HUES64 (cell line): ENCODE data around the gene KRT3.

ENCODE experiments used
- H3K27ac ChIP-seq: 2 replicates; pipeline ENCODE4 v1.7.0; 2013; ENCODE audit warnings: low read depth, low read length, inconsistent platforms
- H3K27me3 ChIP-seq: 2 replicates; pipeline ENCODE4 v1.6.1; 2013; ENCODE audit warnings: mild to moderate bottlenecking, low read length; ENCODE audit not compliant: insufficient read depth
- H3K36me3 ChIP-seq: 2 replicates; pipeline ENCODE4 v1.6.1; 2013; ENCODE audit warnings: mild to moderate bottlenecking, low read length; ENCODE audit not compliant: insufficient read depth
- H3K4me1 ChIP-seq: 2 replicates; pipeline ENCODE4 v1.6.1; 2013; ENCODE audit warnings: mild to moderate bottlenecking, low read length, moderate library complexity; ENCODE audit not compliant: insufficient read depth
- H3K4me3 ChIP-seq: 2 replicates; pipeline ENCODE4 v1.5.1; 2013; ENCODE audit warnings: mild to moderate bottlenecking, low read length, moderate library complexity
- H3K9ac ChIP-seq: 2 replicates; pipeline ENCODE4 v1.6.1; 2013; ENCODE audit warnings: mild to moderate bottlenecking, low read depth, low read length
- H3K9me3 ChIP-seq: 2 replicates; pipeline ENCODE4 v1.6.1; 2013; ENCODE audit warnings: low read depth, low read length; ENCODE audit not compliant: insufficient read depth
- WGBS: fragments of 150-250, 120-280 bp; methylation state at CpG from one replicate; pipeline ENCODE4 v1.1.7; 2013; ENCODE audit warnings: missing lambda C conversion rate; 5-methylcytosine and 5-hydroxymethylcytosine counted together

KRT3 gene

DNA sequence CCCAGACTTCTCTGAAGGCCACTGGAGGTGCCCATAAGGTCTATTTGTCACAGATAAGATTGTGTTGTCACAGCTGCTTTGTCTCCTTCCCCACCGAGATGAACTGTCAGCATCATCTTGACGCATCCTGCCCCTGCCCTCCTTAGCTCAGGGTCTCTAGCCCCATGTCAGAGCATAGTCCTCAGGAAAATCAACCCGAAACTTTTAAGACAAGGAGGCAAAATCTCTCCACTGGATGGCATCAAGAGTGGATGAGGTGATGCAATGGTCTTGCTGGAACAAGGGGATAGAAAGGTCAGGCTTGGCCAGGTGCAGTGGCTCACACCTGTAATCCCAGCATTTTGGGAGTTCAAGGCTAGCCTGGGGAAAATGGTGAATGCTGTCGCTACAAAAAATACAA is 30.0 kb upstream of the KRT3 start:
- 95% methylated on average over 4 of the region's 4 CpGs for WGBS
- H3K4me1 ChIP-seq, result no peaks in the 10 kb centered on the region
- H3K9me3 ChIP-seq, result no peaks in the 10 kb centered on the region
- H3K27me3 ChIP-seq, result no peaks in the 10 kb centered on the region
- no peak overlapping the region for H3K27ac ChIP-seq
- H3K4me3 ChIP-seq, result no peak overlapping the region
- no peak overlapping the region for H3K9ac ChIP-seq
- H3K36me3 ChIP-seq, result no peaks in the 10 kb centered on the region

DNA sequence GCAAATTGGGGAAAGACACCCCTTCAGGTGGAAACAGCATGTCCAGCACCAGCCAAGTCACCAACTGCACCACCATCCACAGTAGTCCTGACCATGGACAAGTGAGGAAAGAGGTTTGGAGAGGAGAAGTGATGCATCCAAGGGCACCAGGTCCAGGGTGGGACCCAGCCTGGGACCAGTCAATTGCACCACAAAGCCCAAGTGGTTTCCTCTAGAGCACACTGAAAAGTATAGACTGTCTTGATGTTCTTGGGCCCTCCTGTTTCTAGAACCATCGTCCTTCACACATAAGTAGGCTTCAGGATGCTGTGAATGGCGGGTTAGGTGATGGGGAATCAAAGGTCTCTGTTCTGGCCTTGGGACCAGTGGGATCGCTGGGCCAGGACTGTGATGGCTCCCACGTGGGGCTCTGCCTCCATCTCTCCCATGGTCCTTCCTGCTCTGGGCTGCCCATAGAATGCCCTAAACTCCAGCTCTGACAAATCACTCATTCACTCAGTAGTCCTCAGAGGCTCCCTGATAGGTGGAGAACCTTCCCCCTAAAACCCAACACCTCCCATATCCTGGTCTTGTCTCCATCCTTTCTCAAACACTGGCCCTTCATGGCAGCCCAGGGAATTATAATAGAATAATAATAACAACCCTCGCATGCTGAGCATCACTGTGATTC is 29.0 kb upstream of the KRT3 start:
- H3K27me3 ChIP-seq, result no peaks in the 10 kb centered on the region
- no peaks in the 10 kb centered on the region for H3K36me3 ChIP-seq
- H3K27ac ChIP-seq, result no peak overlapping the region
- H3K9ac ChIP-seq, result no peak overlapping the region
- H3K4me1 ChIP-seq, result no peaks in the 10 kb centered on the region
- no peak overlapping the region for H3K4me3 ChIP-seq
- no peaks in the 10 kb centered on the region for H3K9me3 ChIP-seq
- 91% methylated on average over 5 of the region's 5 CpGs for WGBS

- no peak overlapping the region for H3K4me3 ChIP-seq
- WGBS, result 92% methylated on average over 15 of the region's 15 CpGs
- no peaks in the 10 kb centered on the region for H3K9me3 ChIP-seq
- no peak overlapping the region for H3K27ac ChIP-seq
- H3K36me3 ChIP-seq, result no peaks in the 10 kb centered on the region
- no peaks in the 10 kb centered on the region for H3K27me3 ChIP-seq
- H3K4me1 ChIP-seq, result no peaks in the 10 kb centered on the region
- no peak overlapping the region for H3K9ac ChIP-seq
These were observed 28.0 kb upstream of the KRT3 start for GRCh38 chr12:52823761-52824450.

GRCh38 chr12:52822771-52823510 is 27.0 kb upstream of the KRT3 start:
- no peaks in the 10 kb centered on the region for H3K36me3 ChIP-seq
- H3K4me3 ChIP-seq, result no peak overlapping the region
- H3K9me3 ChIP-seq, result no peaks in the 10 kb centered on the region
- no peaks in the 10 kb centered on the region for H3K27me3 ChIP-seq
- H3K9ac ChIP-seq, result no peak overlapping the region
- WGBS, result 86% methylated on average over 16 of the region's 16 CpGs
- no peaks in the 10 kb centered on the region for H3K4me1 ChIP-seq
- no peak overlapping the region for H3K27ac ChIP-seq

- Histone ChIP-seq H3K4me1 (no peaks in the 10 kb centered on the region), H3K27me3 (no peaks in the 10 kb centered on the region), H3K36me3 (no peaks in the 10 kb centered on the region), H3K4me3 (no peak overlapping the region), H3K9ac (no peak overlapping the region), H3K9me3 (no peaks in the 10 kb centered on the region), H3K27ac (no peak overlapping the region)
- 93% methylated on average over 10 of the region's 10 CpGs for WGBS
These were observed 26.1 kb upstream of the KRT3 start for GRCh38 chr12:52821826-52822660.

DNA sequence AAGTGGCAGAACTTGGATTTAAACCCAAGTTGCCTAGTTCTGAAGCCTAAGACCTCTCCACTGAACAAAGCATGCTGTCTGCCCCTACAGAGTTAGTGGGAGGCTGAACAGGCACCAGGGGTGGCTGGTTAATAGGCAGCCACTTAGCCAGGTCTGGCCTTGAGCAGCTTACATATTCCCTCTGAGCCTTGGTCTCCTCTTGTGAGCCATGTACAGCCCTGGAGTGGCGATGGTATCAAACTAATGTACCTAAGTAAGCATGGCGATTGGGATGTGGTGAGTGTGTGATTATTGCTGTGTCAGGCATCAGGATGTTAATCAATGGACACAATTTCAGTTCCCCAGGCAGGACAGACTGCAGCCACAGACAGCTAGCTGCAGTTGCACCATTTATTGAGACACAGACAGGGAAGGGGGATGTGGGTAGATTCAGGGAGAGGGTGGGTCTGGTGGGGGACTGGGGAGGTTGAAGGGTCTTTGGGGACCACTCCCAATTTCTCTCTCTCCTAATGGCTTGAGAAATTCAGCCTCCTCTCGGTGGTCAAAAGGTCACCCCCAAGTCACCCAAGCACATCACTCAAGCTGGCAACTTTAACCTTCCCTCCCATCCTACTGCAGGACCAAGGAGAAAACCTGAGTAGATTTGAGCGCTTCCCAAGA is 25.3 kb upstream of the KRT3 start:
- no peaks in the 10 kb centered on the region for H3K9me3 ChIP-seq
- H3K4me1 ChIP-seq, result no peaks in the 10 kb centered on the region
- H3K27ac ChIP-seq, result no peak overlapping the region
- no peaks in the 10 kb centered on the region for H3K27me3 ChIP-seq
- 94% methylated on average over 4 of the region's 4 CpGs for WGBS
- H3K9ac ChIP-seq, result no peak overlapping the region
- H3K4me3 ChIP-seq, result no peak overlapping the region
- H3K36me3 ChIP-seq, result no peaks in the 10 kb centered on the region

DNA sequence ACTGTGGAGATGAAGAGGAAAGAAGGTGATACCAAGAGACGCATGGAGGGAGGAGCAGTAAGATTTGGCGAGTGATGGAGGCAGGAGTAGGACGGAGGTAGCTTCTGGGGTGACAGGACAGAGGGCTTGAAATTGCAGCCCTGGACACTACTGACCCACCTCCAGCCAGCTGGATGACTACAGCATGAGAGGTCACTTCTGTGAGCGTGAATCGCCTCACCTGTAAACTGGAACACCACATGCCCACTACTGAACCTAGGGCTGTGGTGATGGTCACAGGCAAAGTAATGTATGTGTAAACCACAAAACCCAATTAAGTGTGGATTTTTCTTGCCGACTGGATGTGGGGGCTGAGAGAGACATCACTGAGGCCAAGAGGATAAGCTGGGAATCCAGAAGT is 24.6 kb upstream of the KRT3 start:
- WGBS, result 94% methylated on average over 6 of the region's 6 CpGs
- no peaks in the 10 kb centered on the region for H3K36me3 ChIP-seq
- no peaks in the 10 kb centered on the region for H3K4me1 ChIP-seq
- H3K27me3 ChIP-seq, result no peaks in the 10 kb centered on the region
- no peak overlapping the region for H3K4me3 ChIP-seq
- no peak overlapping the region for H3K27ac ChIP-seq
- H3K9me3 ChIP-seq, result no peaks in the 10 kb centered on the region
- no peak overlapping the region for H3K9ac ChIP-seq

DNA sequence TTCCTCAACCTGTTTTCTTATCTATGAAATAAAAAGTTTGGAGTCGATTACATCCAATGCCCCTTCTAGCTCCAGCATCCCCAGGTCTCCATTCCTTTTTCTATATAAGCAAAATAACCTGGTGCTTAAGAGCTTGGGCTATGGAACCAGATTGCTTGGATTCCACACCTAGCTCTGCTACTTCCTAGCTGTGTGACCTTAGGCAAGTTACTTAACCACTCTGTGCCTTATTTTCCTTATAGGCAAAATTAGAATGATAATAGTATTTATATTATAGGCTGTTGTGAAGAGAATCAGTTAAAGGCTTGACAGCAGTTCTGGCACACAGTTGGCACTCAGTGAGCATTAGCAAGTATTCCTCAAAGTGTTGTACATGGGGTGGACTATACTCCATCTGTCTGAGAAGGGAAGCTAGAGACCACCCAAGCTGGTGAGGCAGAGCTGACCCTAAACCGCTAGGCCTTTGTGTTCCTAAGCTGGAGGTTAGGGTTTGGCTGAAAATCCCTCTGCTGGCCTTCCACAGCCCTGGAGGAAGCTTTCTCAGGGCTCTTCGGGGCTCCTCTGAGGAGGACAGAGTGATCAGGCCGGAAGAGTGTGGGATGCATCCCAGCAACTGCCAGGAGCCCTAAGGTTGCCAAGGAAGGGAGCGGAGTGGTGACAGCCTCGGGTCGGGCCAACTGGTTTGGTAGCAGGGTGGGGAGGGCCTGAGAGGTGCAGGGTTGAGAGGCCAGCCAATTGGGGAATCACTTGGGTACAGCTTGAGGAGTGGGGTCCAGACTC is 24.0 kb upstream of the KRT3 start:
- Histone ChIP-seq H3K4me1 (no peaks in the 10 kb centered on the region), H3K4me3 (no peak overlapping the region), H3K9me3 (no peaks in the 10 kb centered on the region), H3K9ac (no peak overlapping the region), H3K36me3 (no peaks in the 10 kb centered on the region), H3K27me3 (no peaks in the 10 kb centered on the region), H3K27ac (no peak overlapping the region)
- 90% methylated on average over 7 of the region's 7 CpGs for WGBS

DNA sequence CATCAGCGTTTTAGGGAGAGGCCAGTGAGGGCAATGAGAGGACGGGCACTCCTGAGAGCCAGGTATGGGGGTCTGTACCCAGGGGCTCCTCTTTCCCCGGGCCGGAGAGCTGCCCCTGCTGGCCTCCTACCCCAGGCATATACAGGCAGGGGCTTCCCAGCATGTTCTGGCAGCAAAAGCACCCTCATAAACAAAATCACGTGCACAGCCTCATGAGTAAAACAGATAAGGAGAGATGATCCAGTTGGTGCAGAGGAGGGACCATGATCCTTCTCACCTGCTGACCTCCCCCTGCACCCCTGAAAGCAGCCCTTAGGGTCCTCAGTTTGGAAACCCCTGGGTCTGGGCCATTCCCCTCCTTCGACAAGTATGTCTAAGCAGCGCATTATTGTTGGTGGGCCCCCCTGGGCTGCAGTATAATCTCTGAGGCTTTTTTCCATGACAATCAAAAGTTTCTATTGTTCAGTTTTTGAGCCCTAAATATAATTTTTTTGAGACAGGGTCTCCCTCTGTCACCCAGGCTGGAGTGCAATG is 23.0 kb upstream of the KRT3 start:
- Histone ChIP-seq H3K27ac (no peak overlapping the region), H3K9me3 (no peaks in the 10 kb centered on the region), H3K36me3 (no peaks in the 10 kb centered on the region), H3K27me3 (no peaks in the 10 kb centered on the region), H3K9ac (no peak overlapping the region), H3K4me3 (no peak overlapping the region), H3K4me1 (no peaks in the 10 kb centered on the region)
- 78% methylated on average over 7 of the region's 7 CpGs for WGBS

DNA sequence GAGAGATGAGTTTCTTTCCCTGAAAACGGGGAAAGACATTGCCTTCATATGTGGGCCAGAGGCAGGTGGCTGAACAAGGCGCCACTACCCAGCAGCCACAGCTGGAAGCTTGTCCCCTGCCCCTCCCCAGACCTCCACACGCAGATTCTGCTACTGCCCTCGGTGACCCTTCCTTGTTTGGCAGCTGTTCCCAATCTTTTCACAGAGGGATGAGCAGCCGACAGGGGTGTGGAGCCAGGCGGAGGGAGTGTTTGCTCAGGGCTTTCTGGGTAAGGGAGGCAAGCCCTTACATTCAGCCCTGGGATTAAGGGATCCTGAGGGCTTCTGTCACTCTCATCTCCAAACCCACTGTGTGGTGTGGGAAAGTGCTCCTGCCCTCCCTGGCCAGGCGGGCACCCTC is 22.5 kb upstream of the KRT3 start:
- WGBS, result 63% methylated on average over 7 of the region's 7 CpGs
- Histone ChIP-seq H3K27me3 (no peaks in the 10 kb centered on the region), H3K27ac (no peak overlapping the region), H3K9me3 (no peaks in the 10 kb centered on the region), H3K4me3 (no peak overlapping the region), H3K4me1 (no peaks in the 10 kb centered on the region), H3K36me3 (no peaks in the 10 kb centered on the region), H3K9ac (no peak overlapping the region)
